OCI-LY3 (cell line): ENCODE results near the gene COL11A2.

Experiments used
- H2AFZ ChIP-seq: fragments of 200-600, 300-600 bp; shearing (Covaris generic); 2 replicates; pipeline ENCODE4 v1.6.0; 2014; ENCODE audit warnings: antibody characterized with exemption, low read depth, low read length
- H3K27ac ChIP-seq: fragments of 200-600, 300-600 bp; sonication (generic); 2 replicates; pipeline ENCODE4 v1.5.1; 2014; ENCODE audit warnings: mild to moderate bottlenecking, low read length, moderate library complexity, mixed read lengths
- H3K27me3 ChIP-seq: fragments of 200-600, 300-600 bp; sonication (generic); 2 replicates; pipeline ENCODE4 v1.6.1; 2014; ENCODE audit warnings: low read depth, low read length, mixed read lengths
- H3K36me3 ChIP-seq: fragments of 200-600, 300-600 bp; sonication (generic); replicated peaks from 2 replicates; pipeline ENCODE3; 2014; ENCODE audit warnings: low read depth, low read length, mixed read lengths
- H3K4me1 ChIP-seq: fragments of 300-600, 200-600 bp; sonication (generic); 2 replicates; pipeline ENCODE4 v1.6.1; 2014; ENCODE audit warnings: low read length, mixed read lengths
- H3K4me2 ChIP-seq: fragments of 200-600, 300-600 bp; sonication (generic); 2 replicates; pipeline ENCODE4 v1.6.1; 2014; ENCODE audit warnings: low read length, mixed read lengths
- H3K4me3 ChIP-seq: fragments of 300-600, 200-600 bp; sonication (generic); 2 replicates; pipeline ENCODE4 v1.5.1; 2014; ENCODE audit warnings: antibody characterized with exemption, mild to moderate bottlenecking, low read length, moderate library complexity
- H3K79me2 ChIP-seq: fragments of 300-600, 200-600 bp; shearing (Covaris generic); 2 replicates; pipeline ENCODE4 v1.6.1; 2014; ENCODE audit warnings: mild to moderate bottlenecking, low read length, mixed read lengths
- H3K9ac ChIP-seq: fragments of 300-600, 200-600 bp; shearing (Covaris generic); 2 replicates; pipeline ENCODE4 v1.6.0; 2014; ENCODE audit warnings: mild to moderate bottlenecking, low read length, moderate library complexity
- H3K9me3 ChIP-seq: fragments of 200-600, 300-600 bp; shearing (Covaris generic); 2 replicates; pipeline ENCODE4 v1.6.1; 2014; ENCODE audit warnings: low read length, mixed read lengths; ENCODE audit not compliant: insufficient read depth
- H4K20me1 ChIP-seq: fragments of 200-600, 300-600 bp; sonication (generic); 2 replicates; pipeline ENCODE4 v1.6.1; 2016; ENCODE audit warnings: low read length, mixed read lengths; ENCODE audit not compliant: insufficient read depth
- CTCF ChIP-seq: fragments of 200-600, 300-600 bp; sonication (generic); IDR thresholded peaks from 2 replicates; pipeline ENCODE4 v1.5.1; 2014; ENCODE audit warnings: antibody characterized with exemption, low read length, low read depth
- EZH2phosphoT487 ChIP-seq: fragments of 200-600 bp; shearing (Covaris generic); IDR thresholded peaks from 2 replicates; pipeline ENCODE4 v1.6.1; 2018; ENCODE audit warnings: antibody characterized with exemption, mixed run types, low read depth

The COL11A2 gene

GRCh38 chr6:33140556-33140955, 51.7 kb downstream of the COL11A2 start:
- H3K79me2 ChIP-seq, result no peaks in the 10 kb centered on the region
- TF ChIP-seq CTCF, result no peak
- TF ChIP-seq EZH2phosphoT487, result no peak
- H3K4me2 ChIP-seq, result peak overlapping the region; percentile 26
- peak overlapping the region; percentile 57; the same call in 1 of the 2 replicates for H2AFZ ChIP-seq
- no peak overlapping the region for H3K27ac ChIP-seq
- peaks cover 11% of the 10 kb centered on the region for H3K4me1 ChIP-seq
- no peaks in the 10 kb centered on the region for H3K27me3 ChIP-seq
- no peaks in the 10 kb centered on the region for H3K9me3 ChIP-seq
- no peak overlapping the region for H3K9ac ChIP-seq
- no peaks in the 10 kb centered on the region for H3K36me3 ChIP-seq
- no peaks in the 10 kb centered on the region for H4K20me1 ChIP-seq
- H3K4me3 ChIP-seq, result no peak overlapping the region

- no peak overlapping the region for H3K9ac ChIP-seq
- no peaks in the 10 kb centered on the region for H3K27me3 ChIP-seq
- TF ChIP-seq EZH2phosphoT487, result no peak
- TF ChIP-seq CTCF, result no peak
- H3K79me2 ChIP-seq, result no peaks in the 10 kb centered on the region
- H4K20me1 ChIP-seq, result no peaks in the 10 kb centered on the region
- H3K9me3 ChIP-seq, result no peaks in the 10 kb centered on the region
- H3K4me1 ChIP-seq, result peaks cover 11% of the 10 kb centered on the region
- H3K4me2 ChIP-seq, result no peak overlapping the region
- H3K36me3 ChIP-seq, result no peaks in the 10 kb centered on the region
- H3K27ac ChIP-seq, result no peak overlapping the region
- H3K4me3 ChIP-seq, result no peak overlapping the region
- no peak overlapping the region for H2AFZ ChIP-seq
Measured at GRCh38 chr6:33139596-33140206, 52.6 kb downstream of the COL11A2 start.

GRCh38 chr6:33136310-33136900, 55.9 kb downstream of the COL11A2 start:
- Histone ChIP-seq H3K4me2 (no peak overlapping the region), H3K27ac (no peak overlapping the region), H3K9ac (no peak overlapping the region), H4K20me1 (no peaks in the 10 kb centered on the region), H3K27me3 (no peaks in the 10 kb centered on the region), H3K9me3 (no peaks in the 10 kb centered on the region), H2AFZ (peak overlapping the region; percentile 63), H3K4me1 (peaks cover 6% of the 10 kb centered on the region; the same call in 1 of the 2 replicates), H3K36me3 (no peaks in the 10 kb centered on the region), H3K4me3 (no peak overlapping the region), H3K79me2 (no peaks in the 10 kb centered on the region)
- TF ChIP-seq CTCF, result no peak
- TF ChIP-seq EZH2phosphoT487, result no peak

GRCh38 chr6:33132081-33132524, 60.2 kb downstream of the COL11A2 start:
- Histone ChIP-seq H3K79me2 (no peaks in the 10 kb centered on the region), H3K27me3 (no peaks in the 10 kb centered on the region), H3K9me3 (no peaks in the 10 kb centered on the region), H3K9ac (no peak overlapping the region), H2AFZ (no peak overlapping the region), H3K27ac (no peak overlapping the region), H4K20me1 (no peaks in the 10 kb centered on the region), H3K36me3 (no peaks in the 10 kb centered on the region), H3K4me2 (no peak overlapping the region), H3K4me1 (no peaks in the 10 kb centered on the region), H3K4me3 (no peak overlapping the region)
- TF ChIP-seq CTCF (no peak), EZH2phosphoT487 (no peak)
